ENCODE results near the gene LSAMP.

DNA sequence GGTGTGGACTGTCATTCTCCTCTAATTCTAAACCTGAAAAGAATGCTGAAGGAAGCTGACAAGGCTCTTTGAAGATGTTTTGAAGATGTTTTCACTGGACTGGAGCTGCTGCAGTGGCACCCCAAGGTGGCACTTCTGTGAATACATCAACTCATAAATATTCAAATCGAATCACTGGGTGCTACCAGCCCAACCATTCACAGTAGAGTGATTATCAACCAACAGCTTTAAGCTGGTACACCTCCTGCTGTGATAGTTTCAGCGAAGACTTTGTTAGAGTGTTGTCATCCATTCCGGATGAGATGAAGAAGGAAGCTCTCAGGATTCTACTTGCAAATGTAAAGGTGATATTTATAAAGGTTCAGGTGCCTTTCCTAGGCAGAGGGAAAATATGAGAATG, 106.6 kb downstream of the LSAMP start:
- no peak for TF ChIP-seq EZH2 (IDR thresholded peaks at IDR 0.05; ENCODE audit: borderline replicate concordance, insufficient read depth, low read depth, low read length, poor library complexity, severe bottlenecking)
- TF ChIP-seq, protein P1, sequence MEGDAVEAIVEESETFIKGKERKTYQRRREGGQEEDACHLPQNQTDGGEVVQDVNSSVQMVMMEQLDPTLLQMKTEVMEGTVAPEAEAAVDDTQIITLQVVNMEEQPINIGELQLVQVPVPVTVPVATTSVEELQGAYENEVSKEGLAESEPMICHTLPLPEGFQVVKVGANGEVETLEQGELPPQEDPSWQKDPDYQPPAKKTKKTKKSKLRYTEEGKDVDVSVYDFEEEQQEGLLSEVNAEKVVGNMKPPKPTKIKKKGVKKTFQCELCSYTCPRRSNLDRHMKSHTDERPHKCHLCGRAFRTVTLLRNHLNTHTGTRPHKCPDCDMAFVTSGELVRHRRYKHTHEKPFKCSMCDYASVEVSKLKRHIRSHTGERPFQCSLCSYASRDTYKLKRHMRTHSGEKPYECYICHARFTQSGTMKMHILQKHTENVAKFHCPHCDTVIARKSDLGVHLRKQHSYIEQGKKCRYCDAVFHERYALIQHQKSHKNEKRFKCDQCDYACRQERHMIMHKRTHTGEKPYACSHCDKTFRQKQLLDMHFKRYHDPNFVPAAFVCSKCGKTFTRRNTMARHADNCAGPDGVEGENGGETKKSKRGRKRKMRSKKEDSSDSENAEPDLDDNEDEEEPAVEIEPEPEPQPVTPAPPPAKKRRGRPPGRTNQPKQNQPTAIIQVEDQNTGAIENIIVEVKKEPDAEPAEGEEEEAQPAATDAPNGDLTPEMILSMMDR (IDR thresholded peaks at IDR 0.05): no peak
